GM13977 (cell line): Measurements from ENCODE around the gene RAB7A.
A peak's percentile ranks its signal among the peaks of the same experiment; 100 is the strongest.

ENCODE experiments used
- DNase-seq: peaks from one replicate; pipeline ENCODE4 v3.0.0; 2012; ENCODE audit warnings: low spot score
- in situ Hi-C: fragments of 300-500 bp; cut with MboI; formaldehyde crosslinking; loops from one replicate; pipeline ENCODE4 v1.12.0; 2022; ENCODE audit warnings: low sequenced_read_pairs, low pct_unique_long_range_greater_than_20kb, mixed read lengths, inconsistent platforms; ENCODE audit not compliant: unreplicated experiment
- TF ChIP-seq, protein P1 (sequence below): IDR thresholded peaks from 2 replicates; pipeline ENCODE4 v1.5.1; 2012; ENCODE audit warnings: mild to moderate bottlenecking, control low read depth; ENCODE audit not compliant: insufficient read depth; ENCODE audit errors: extremely low read depth, missing control alignments

The RAB7A gene

GRCh38 chr3:128848936-128849335 lies 123.0 kb downstream of the RAB7A start:
- no peak for DNase-seq
- TF ChIP-seq, protein P1, sequence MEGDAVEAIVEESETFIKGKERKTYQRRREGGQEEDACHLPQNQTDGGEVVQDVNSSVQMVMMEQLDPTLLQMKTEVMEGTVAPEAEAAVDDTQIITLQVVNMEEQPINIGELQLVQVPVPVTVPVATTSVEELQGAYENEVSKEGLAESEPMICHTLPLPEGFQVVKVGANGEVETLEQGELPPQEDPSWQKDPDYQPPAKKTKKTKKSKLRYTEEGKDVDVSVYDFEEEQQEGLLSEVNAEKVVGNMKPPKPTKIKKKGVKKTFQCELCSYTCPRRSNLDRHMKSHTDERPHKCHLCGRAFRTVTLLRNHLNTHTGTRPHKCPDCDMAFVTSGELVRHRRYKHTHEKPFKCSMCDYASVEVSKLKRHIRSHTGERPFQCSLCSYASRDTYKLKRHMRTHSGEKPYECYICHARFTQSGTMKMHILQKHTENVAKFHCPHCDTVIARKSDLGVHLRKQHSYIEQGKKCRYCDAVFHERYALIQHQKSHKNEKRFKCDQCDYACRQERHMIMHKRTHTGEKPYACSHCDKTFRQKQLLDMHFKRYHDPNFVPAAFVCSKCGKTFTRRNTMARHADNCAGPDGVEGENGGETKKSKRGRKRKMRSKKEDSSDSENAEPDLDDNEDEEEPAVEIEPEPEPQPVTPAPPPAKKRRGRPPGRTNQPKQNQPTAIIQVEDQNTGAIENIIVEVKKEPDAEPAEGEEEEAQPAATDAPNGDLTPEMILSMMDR, result no peak
- in situ Hi-C loops, result no loop called here

GRCh38 chr3:128849911-128850455 lies 124.0 kb downstream of the RAB7A start:
- in situ Hi-C loops, result no loop called here
- peak; percentile 14 for DNase-seq
- TF ChIP-seq, protein P1, result peak; percentile 1

GRCh38 chr3:128850544-128850943 lies 124.6 kb downstream of the RAB7A start:
- DNase-seq, result no peak
- TF ChIP-seq, protein P1, result no peak
- in situ Hi-C loops, result no loop called here

GRCh38 chr3:128851601-128852000 lies 125.6 kb downstream of the RAB7A start:
- in situ Hi-C loops, result no loop called here
- peak; percentile 19 for DNase-seq
- TF ChIP-seq, protein P1, result no peak

DNA sequence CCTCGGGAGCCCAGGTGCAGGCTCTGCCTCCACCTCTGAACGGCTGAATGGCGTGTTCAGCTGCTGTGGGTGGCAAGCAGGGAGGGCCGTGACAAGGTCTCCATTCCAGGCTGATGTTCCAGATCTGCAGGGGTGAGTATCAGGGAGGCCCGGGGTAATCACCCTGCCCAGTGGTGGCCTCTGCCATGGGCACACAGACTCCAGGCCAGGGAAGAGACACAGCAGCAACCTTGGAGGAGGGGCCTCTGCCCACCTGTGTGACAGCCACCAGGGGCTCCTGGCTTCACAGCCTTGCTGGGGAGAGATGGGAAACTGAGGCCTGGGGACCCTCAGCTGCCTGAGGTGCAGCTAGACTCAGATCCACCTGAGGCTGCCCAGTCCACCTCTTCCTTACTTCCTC lies 127.8 kb downstream of the RAB7A start:
- in situ Hi-C loops, result no loop called here
- TF ChIP-seq, protein P1, result no peak

DNA sequence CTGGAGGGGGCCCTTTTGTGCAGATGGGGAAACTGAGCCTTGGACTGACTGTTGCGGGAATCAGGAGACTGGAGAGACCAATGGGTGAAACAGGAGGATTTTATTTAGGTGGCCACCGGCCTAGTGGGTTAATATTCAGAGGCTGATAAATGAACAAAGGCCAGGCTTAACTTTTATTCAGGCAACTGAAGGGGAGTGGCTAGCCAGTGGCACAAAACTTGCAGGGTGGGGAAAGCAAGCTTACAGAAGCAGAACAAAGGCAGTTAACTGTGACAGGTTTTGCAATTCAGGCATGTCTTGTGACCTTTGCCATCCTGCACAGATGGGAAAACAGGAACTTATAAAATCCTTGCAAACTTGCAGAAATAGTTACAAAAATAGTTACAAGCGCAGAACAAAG lies 128.5 kb downstream of the RAB7A start:
- TF ChIP-seq, protein P1, result no peak
- in situ Hi-C loops, result no loop called here

More for the DNA sequence above, 127.8 kb downstream of the RAB7A start:
- DNase-seq, result no peak

More for the DNA sequence above, 128.5 kb downstream of the RAB7A start:
- no peak for DNase-seq
